ENCODE measurements around the gene ATAD3C.
"Not testable (repeated sequence)": the region's sequence is repeated elsewhere in the genome, so short reads cannot be mapped to it uniquely, and the experiment has no call there.

Gene ATAD3C

DNA sequence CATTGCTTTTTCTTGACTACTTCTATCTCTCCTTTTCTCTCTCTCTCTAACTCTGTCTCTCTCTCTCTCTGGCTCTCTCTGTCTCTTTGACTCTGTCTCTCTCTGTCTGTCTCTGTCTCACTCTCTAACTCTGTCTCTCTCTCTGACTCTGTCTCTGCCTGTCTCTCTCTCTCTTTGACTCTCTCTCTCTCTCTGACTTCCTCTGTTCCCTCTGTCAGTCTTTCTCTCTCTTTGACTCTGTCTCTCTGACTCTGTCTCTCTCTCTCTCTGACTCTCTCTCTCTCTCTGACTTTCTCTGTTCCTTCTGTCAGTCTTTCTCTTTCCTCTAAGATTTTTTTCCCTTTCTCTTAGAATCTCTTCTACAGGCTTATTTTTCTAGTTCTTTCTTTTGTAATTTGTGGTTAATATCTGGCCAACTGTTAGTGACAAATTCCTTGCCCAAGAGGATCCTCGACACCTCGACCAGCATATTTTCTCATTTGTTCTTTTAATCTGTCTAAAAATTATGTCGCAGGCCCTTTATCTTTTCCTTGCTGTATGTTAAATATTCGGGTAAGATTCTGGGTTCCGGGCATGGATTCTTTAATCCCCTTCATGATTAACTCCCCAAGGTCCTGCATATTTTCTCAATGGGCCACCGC lies at the start of gene ATAD3C:
ATAD3C (plus strand) TSS at position 591 of the 641 bp plus-strand sequence. CDS start 995 bp downstream, outside the sequence.
- no peak for DNase-seq (ENCODE audit: low read depth in 2 of 2)

- DNase-seq (ENCODE audit: low read depth in 2 of 2): no peak
These were observed 49.5 kb upstream of the ATAD3C start for GRCh38 chr1:1399872-1400575.

DNA sequence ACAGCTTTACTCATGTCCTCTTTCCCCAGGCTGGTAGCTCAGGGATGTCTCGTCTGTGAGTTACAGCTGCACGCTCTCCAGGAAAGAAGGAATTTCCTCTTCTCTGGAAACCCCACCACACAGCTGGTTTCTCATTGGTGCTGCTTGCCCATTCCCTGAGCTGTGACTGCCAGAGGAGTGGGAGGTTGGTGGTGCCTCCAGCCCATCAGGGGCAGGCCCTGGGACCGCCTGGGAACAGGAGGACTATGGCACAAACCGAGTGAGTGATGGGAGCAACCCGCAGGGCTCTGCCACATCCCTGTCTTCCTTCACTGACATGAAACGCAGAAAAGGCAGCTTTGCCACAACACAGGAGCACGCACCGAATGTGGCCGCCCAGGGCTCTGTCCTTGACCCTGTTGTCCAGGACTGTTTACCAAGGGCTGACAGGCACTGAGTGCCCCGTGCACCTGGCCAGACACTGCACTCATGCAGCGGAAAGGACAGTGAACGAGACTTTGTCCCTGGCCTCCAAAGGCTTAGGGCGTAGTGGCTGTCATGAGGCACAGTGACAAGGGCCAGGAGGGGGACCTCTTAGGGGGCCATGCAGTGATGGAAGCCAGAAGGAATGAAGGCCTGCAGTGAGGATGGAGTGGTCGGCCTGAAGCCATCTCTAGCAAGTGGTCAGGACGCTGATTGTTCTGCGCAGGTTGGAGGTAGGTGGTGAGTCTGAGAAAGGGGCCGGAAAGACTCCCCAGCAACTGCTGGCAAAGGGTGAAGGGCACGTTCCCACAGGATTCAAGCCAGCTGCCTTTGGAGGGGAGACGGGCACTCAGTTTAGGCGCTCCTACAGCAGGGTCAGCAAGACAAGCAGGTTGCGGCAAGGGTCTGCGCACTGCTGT lies 48.7 kb upstream of the ATAD3C start:
- DNase-seq (ENCODE audit: low read depth in 2 of 2): no peak

GRCh38 chr1:1401457-1402010 lies 48.0 kb upstream of the ATAD3C start:
- no peak for DNase-seq (ENCODE audit: low read depth in 2 of 2)

DNA sequence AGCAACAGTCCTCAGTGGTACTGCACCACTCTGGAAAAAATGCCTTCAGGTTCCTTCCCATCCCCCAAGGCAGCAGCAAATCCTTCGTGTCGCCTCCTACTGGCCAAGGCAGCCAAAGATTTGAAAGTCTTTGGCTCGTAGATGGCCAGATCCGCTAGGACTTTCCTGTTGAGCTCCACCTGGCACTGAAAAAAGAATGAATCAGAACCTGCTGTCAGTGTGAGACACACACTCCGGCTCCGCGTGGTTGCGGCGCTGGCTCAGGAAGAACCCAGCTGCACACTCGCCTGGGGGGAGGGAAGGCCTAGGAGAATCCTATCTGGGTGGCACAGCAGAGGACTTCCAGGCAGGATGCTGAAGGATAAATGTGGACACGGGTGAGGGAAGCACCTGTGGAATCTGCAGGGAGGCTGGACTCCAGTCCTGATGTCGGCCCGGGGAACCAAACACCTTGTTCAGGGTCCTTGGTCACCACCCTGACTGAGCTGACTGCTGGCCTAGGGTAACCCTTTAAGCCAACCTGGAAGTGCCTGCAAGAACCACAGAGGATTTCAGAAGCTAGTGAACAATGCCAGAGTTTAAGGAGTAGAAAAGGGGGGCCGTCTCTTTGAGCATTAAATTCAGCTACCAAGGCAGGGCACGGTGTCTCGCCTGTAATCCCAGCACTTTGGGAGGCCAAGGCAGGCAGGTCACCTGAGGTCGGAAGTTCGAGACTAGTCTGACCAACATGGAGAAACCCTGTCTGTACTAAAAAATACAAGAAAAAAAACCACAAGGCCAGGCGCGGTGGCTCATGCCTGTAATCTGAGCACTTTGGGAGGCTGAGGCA lies 47.2 kb upstream of the ATAD3C start:
- peak in 1 of 2 donors; percentile 37 for DNase-seq (ENCODE audit: low read depth in 2 of 2)

GRCh38 chr1:1402901-1403392 lies 46.5 kb upstream of the ATAD3C start:
- not testable (repeated sequence) for DNase-seq (ENCODE audit: low read depth in 2 of 2)

- no peak for DNase-seq (ENCODE audit: low read depth in 2 of 2)
These were observed 45.8 kb upstream of the ATAD3C start for GRCh38 chr1:1403653-1404052.

GRCh38 chr1:1406101-1406820 lies 43.2 kb upstream of the ATAD3C start:
- DNase-seq (ENCODE audit: low read depth in 2 of 2): no peak

DNA sequence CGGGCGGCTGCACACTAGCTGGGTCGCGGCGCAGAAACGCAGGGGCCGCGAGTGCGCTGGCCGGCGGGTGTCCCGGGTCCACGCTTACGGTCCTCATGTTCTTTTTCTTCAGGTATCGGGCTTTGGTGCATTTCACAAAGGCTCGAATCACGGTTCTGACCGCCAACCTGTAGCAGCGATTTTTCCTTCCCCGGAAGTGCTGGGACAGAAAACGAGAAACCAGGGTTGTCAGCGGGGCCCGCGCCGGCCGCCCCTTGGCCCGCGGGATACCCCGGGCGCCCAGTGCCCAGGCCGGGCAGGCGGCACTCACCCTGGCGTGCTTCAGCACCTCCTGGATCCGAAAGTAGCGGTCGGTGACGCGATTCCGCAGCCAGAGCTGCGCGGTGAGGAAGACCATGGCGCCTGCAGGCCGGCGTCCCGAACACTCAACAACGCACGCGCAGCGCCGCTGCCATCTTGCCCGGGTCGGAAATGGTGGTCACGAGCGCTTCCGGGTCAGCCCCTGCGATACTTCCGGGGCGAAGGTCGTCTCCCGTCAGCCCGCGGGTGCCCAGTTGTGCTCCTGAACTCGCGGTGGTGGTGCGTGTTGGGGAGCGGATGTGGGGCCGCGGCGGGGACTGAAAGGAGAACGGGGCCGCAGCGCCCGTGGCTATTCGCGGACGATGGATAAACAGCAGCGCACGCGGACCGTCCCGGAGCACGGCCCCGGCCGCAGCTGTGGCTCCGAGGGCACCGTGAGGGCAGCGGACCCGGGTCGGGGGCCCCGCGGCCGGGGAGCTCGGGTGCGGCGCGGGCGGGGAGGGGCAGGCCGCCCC lies 42.5 kb upstream of the ATAD3C start, which contains the start of gene MRPL20:
MRPL20 (minus strand) TSS at position 473 of the 815 bp plus-strand sequence; CDS start at position 397, 76 bp downstream.
- peak; percentile 93 for DNase-seq (ENCODE audit: low read depth in 2 of 2)

DNA sequence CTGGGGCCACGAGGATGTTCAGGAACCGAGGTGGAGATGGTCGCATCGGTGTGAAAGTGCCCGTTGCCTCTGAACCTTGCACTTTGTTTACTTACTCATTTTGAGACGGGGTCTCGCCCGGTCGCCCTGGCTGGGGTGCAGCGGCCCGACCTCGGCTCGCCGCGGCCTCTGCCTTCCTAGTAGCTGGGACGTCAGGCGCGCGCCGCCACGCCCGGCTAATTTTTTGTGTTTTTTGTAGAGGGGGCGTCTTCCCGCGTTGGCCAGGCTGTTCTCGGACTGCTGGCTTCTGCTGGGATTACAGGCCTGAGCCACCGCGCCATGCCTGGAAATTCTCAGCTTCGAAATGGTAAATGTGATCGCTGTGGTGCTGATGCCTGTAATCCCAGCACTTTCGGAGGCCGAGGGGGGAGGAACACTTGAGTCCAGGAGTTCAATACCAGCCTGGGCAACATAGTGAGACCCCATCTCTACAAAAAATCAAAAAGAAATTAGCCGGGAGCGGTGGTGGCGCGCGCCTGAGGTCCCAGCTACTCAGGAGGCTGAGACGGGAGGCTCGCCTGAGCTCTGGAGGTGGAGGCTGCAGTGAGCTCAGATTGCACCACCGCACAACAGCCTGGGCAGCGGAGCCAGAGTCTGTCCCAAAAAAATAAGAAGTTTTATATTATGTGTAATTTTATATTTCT lies 41.7 kb upstream of the ATAD3C start:
- DNase-seq (ENCODE audit: low read depth in 2 of 2): no peak

DNA sequence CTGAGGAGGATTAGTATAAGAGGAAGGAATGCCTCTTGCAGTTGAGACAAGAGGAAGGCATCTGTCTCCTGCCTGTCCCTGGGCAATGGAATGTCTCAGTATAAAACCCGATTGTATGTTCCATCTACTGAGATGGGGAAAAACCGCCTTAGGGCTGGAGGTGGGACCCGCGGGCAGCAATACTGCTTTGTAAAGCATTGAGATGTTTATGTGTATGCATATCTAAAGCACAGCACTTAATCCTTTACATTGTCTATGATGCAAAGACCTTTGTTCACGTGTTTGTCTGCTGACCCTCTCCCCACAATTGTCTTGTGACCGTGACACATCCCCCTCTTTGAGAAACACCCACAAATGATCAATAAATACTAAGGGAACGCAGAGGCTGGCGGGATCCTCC lies 39.3 kb upstream of the ATAD3C start:
- not testable (repeated sequence) for DNase-seq (ENCODE audit: low read depth in 2 of 2)

- DNase-seq (ENCODE audit: low read depth in 2 of 2): no peak
These were observed 37.9 kb upstream of the ATAD3C start for GRCh38 chr1:1411626-1412025.

- not testable (repeated sequence) for DNase-seq (ENCODE audit: low read depth in 2 of 2)
These were observed 37.1 kb upstream of the ATAD3C start for GRCh38 chr1:1412311-1412902.

- DNase-seq (ENCODE audit: low read depth in 2 of 2): no peak
These were observed 33.7 kb upstream of the ATAD3C start for GRCh38 chr1:1415751-1416150.

DNA sequence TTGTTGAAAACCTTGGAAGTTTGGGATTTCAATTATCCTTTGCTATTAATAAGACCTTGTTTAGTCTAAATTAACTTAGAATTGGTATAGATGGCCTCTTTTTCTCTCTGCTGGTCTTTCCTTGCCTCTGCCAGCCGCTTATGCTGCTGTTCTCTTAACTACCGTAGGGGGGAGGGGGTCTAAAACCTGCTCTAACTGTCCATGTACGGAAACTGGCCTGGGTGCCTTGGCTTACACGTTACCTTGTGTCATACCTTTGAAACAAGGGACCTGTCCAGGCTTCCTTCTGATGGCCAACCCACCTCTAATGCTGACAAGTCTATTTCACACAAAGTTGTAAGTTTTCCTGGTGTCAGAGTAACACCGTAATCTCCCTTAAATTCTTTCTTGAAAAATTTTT lies 32.1 kb upstream of the ATAD3C start:
- not testable (repeated sequence) for DNase-seq (ENCODE audit: low read depth in 2 of 2)

DNA sequence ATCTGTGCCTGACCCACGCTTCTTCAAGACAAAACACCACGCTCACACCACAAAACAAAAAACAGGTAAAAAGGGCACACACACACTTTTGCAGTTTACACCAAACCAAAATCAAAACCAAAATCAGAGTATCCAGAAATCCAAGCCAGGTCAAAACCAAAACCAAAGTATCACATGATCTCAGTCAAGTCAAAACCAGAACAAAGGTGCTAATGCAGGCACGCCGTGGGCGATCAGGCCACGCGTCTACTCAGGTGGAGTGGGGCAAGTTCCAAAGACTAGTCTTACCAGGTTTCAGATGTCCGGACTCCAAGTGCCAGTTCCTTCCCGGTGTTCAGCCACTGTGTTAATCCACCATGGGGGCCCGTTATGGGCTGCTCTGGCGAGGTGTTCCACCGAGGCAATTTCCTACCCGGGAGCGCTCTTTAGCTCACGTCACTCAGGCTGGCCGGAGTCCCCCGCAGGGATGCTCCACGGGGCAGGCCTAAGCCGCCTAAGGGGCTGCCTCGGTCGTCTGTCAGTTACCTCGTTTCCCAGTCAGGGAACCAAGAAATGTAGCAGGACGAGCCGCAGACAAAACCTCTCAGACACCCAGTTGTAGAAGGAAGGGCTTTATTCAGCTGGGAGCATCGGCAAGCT lies 31.5 kb upstream of the ATAD3C start:
- not testable (repeated sequence) for DNase-seq (ENCODE audit: low read depth in 2 of 2)

GRCh38 chr1:1418464-1419362 lies 30.8 kb upstream of the ATAD3C start:
- no peak for DNase-seq (ENCODE audit: low read depth in 2 of 2)
